HG02571 (cell line): ENCODE data around the gene PNPLA6.
A peak's percentile ranks its signal among the peaks of the same experiment; 100 is the strongest.

ENCODE experiments used
- ATAC-seq: cut with Tn5 transposase; IDR thresholded peaks from one replicate; pipeline ENCODE4 v1.9.1; 2021; ENCODE audit warnings: mild to moderate bottlenecking, moderate library complexity; ENCODE audit not compliant: unreplicated experiment

The PNPLA6 gene

GRCh38 chr19:7535047-7535997, at the start of gene PNPLA6:
TSS of gene PNPLA6 (plus strand) at chr19:7535717. CDS start at chr19:7535789, 72 bp downstream.
- ATAC-seq: peak; percentile 72

- ATAC-seq: no peak
Measured at GRCh38 chr19:7486923-7487322, 48.6 kb upstream of the PNPLA6 start.

GRCh38 chr19:7488736-7489353, 46.7 kb upstream of the PNPLA6 start, which contains the start of gene PEX11G:
TSS of gene PEX11G (minus strand) at chr19:7489035. CDS start at chr19:7489010, 25 bp downstream.
- ATAC-seq: no peak

- ATAC-seq: no peak
Measured at GRCh38 chr19:7489609-7490044, 45.9 kb upstream of the PNPLA6 start.

GRCh38 chr19:7492142-7492541, 43.4 kb upstream of the PNPLA6 start:
- ATAC-seq: no peak

- ATAC-seq: no peak
Measured at GRCh38 chr19:7492558-7492957, 43.0 kb upstream of the PNPLA6 start.

- ATAC-seq: no peak
Measured at GRCh38 chr19:7494416-7495098, 41.0 kb upstream of the PNPLA6 start.

GRCh38 chr19:7497292-7497691, 38.2 kb upstream of the PNPLA6 start:
- no peak for ATAC-seq

GRCh38 chr19:7500811-7501450, 34.6 kb upstream of the PNPLA6 start:
- ATAC-seq: no peak

- no peak for ATAC-seq
Measured at GRCh38 chr19:7502552-7502951, 33.0 kb upstream of the PNPLA6 start.

GRCh38 chr19:7504684-7505083, 30.8 kb upstream of the PNPLA6 start:
- no peak for ATAC-seq

- no peak for ATAC-seq
Measured at GRCh38 chr19:7505288-7505681, 30.2 kb upstream of the PNPLA6 start.

- ATAC-seq: no peak
Measured at GRCh38 chr19:7505682-7506384, 29.7 kb upstream of the PNPLA6 start.

- ATAC-seq: no peak
Measured at GRCh38 chr19:7506385-7507328, 28.9 kb upstream of the PNPLA6 start.

GRCh38 chr19:7507884-7508283, 27.6 kb upstream of the PNPLA6 start:
- ATAC-seq: no peak

- ATAC-seq: no peak
Measured at GRCh38 chr19:7509625-7510024, 25.9 kb upstream of the PNPLA6 start.

- no peak for ATAC-seq
Measured at GRCh38 chr19:7512400-7512851, 23.1 kb upstream of the PNPLA6 start.

GRCh38 chr19:7513809-7514642, 21.5 kb upstream of the PNPLA6 start:
- ATAC-seq: no peak
